ENCODE results near the gene FHOD3. TPM values are rescaled to one million over a fixed set of nuclear protein-coding genes. Genes with fewer than 3 reads are reported as not detected.

The FHOD3 gene
- polyA plus RNA-seq, 1 experiment: 41.1 TPM

GRCh38 chr18:36401462-36401861 lies 103.9 kb downstream of the FHOD3 start:
- POLR2A ChIA-PET: no interaction called here
- CTCF ChIA-PET: no interaction called here

GRCh38 chr18:36402765-36403396 lies 105.4 kb downstream of the FHOD3 start:
- DNase-seq (ENCODE audit: low read depth, low spot score): peak; percentile 30
- Histone ChIP-seq H3K9me3 (ENCODE audit: control insufficient read depth, insufficient read depth, low read length) (no peaks in the 10 kb centered on the region), H3K27me3 (ENCODE audit: control insufficient read depth, insufficient read depth, low read length) (no peaks in the 10 kb centered on the region), H3K27ac (ENCODE audit: low read depth, low read length) (no peak overlapping the region), H3K4me3 (ENCODE audit: low read depth, low read length) (no peak overlapping the region)
- no peak for TF ChIP-seq CTCF (IDR thresholded peaks at IDR 0.05; ENCODE audit: low read depth, low read length)
- ChIA-PET CTCF (no interaction called here), POLR2A (no interaction called here)

More at GRCh38 chr18:36401462-36401861, 103.9 kb downstream of the FHOD3 start:
- no peak for TF ChIP-seq CTCF (IDR thresholded peaks at IDR 0.05; ENCODE audit: low read depth, low read length)
- Histone ChIP-seq H3K4me3 (ENCODE audit: low read depth, low read length) (no peak overlapping the region), H3K27me3 (ENCODE audit: control insufficient read depth, insufficient read depth, low read length) (no peaks in the 10 kb centered on the region), H3K27ac (ENCODE audit: low read depth, low read length) (no peak overlapping the region), H3K9me3 (ENCODE audit: control insufficient read depth, insufficient read depth, low read length) (no peaks in the 10 kb centered on the region)
- DNase-seq (ENCODE audit: low read depth, low spot score): no peak

- Histone ChIP-seq H3K27ac (ENCODE audit: low read depth, low read length) (no peak overlapping the region), H3K9me3 (ENCODE audit: control insufficient read depth, insufficient read depth, low read length) (no peaks in the 10 kb centered on the region), H3K4me3 (ENCODE audit: low read depth, low read length) (no peak overlapping the region), H3K27me3 (ENCODE audit: control insufficient read depth, insufficient read depth, low read length) (no peaks in the 10 kb centered on the region)
- no peak for DNase-seq (ENCODE audit: low read depth, low spot score)
- POLR2A ChIA-PET: no interaction called here
- CTCF ChIA-PET: no interaction called here
- TF ChIP-seq CTCF (IDR thresholded peaks at IDR 0.05; ENCODE audit: low read depth, low read length): no peak
These were observed 106.6 kb downstream of the FHOD3 start for GRCh38 chr18:36403896-36404820.

GRCh38 chr18:36405611-36406010 lies 108.1 kb downstream of the FHOD3 start:
- Histone ChIP-seq H3K9me3 (ENCODE audit: control insufficient read depth, insufficient read depth, low read length) (no peaks in the 10 kb centered on the region), H3K27ac (ENCODE audit: low read depth, low read length) (no peak overlapping the region), H3K4me3 (ENCODE audit: low read depth, low read length) (no peak overlapping the region), H3K27me3 (ENCODE audit: control insufficient read depth, insufficient read depth, low read length) (no peaks in the 10 kb centered on the region)
- ChIA-PET CTCF (interaction anchor here (1.7 kb wide), 1 partner anchor 68 kb away, joined by 3 read pairs; no protein-coding TSS in a partner anchor), POLR2A (no interaction called here)
- DNase-seq (ENCODE audit: low read depth, low spot score): no peak
- no peak for TF ChIP-seq CTCF (IDR thresholded peaks at IDR 0.05; ENCODE audit: low read depth, low read length)

GRCh38 chr18:36406805-36407204 lies 109.3 kb downstream of the FHOD3 start:
- Histone ChIP-seq H3K27me3 (ENCODE audit: control insufficient read depth, insufficient read depth, low read length) (no peaks in the 10 kb centered on the region), H3K4me3 (ENCODE audit: low read depth, low read length) (no peak overlapping the region), H3K9me3 (ENCODE audit: control insufficient read depth, insufficient read depth, low read length) (no peaks in the 10 kb centered on the region), H3K27ac (ENCODE audit: low read depth, low read length) (no peak overlapping the region)
- no peak for DNase-seq (ENCODE audit: low read depth, low spot score)
- TF ChIP-seq CTCF (IDR thresholded peaks at IDR 0.05; ENCODE audit: low read depth, low read length): no peak
- POLR2A ChIA-PET: no interaction called here
- CTCF ChIA-PET: no interaction called here

Data from AG04450 (cell line).